ENCODE results near the gene PRRX1. TPM values are rescaled to one million over a fixed set of nuclear protein-coding genes. Genes with fewer than 3 reads are reported as not detected.

Gene PRRX1
- total RNA-seq, 3 donors from 2014 or later = 2.1 to 4.4 (median 3.9) TPM

- Histone ChIP-seq H3K4me3 (no peak overlapping the region), H3K9me3 (no peaks in the 10 kb centered on the region), H3K36me3 (ENCODE audit: low read depth) (no peaks in the 10 kb centered on the region), H3K4me1 (ENCODE audit: low read depth) (no peaks in the 10 kb centered on the region)
- ATAC-seq (no peak), DNase-seq (no peak)
- no peak for TF ChIP-seq CTCF (IDR thresholded peaks at IDR 0.05)
- intact Hi-C loops (cut with DNase I, micrococcal nuclease) = no loop called here
These were observed 61.4 kb downstream of the PRRX1 start for GRCh38 chr1:170725326-170725725.

- intact Hi-C loops (cut with DNase I, micrococcal nuclease) = no loop called here
- Histone ChIP-seq H3K9me3 (no peaks in the 10 kb centered on the region), H3K4me3 (no peak overlapping the region), H3K36me3 (ENCODE audit: low read depth) (no peaks in the 10 kb centered on the region), H3K4me1 (ENCODE audit: low read depth) (no peaks in the 10 kb centered on the region)
- ATAC-seq = no peak
- DNase-seq = no peak
- no peak for TF ChIP-seq CTCF (IDR thresholded peaks at IDR 0.05)
These were observed 64.0 kb downstream of the PRRX1 start for GRCh38 chr1:170727963-170728362.

GRCh38 chr1:170729225-170730002 is 65.5 kb downstream of the PRRX1 start:
- H3K4me3 ChIP-seq = no peak overlapping the region
- ATAC-seq = no peak
- intact Hi-C loops (cut with DNase I, micrococcal nuclease) = no loop called here
- H3K36me3 ChIP-seq (ENCODE audit: low read depth) = no peaks in the 10 kb centered on the region
- no peak for TF ChIP-seq CTCF (IDR thresholded peaks at IDR 0.05)
- no peaks in the 10 kb centered on the region for H3K4me1 ChIP-seq (ENCODE audit: low read depth)
- no peak for DNase-seq
- H3K9me3 ChIP-seq = no peaks in the 10 kb centered on the region

GRCh38 chr1:170730014-170730413 is 66.1 kb downstream of the PRRX1 start:
- Histone ChIP-seq H3K9me3 (no peaks in the 10 kb centered on the region), H3K36me3 (ENCODE audit: low read depth) (no peaks in the 10 kb centered on the region), H3K4me1 (ENCODE audit: low read depth) (no peaks in the 10 kb centered on the region), H3K4me3 (no peak overlapping the region)
- intact Hi-C loops (cut with DNase I, micrococcal nuclease) = no loop called here
- TF ChIP-seq CTCF (IDR thresholded peaks at IDR 0.05) = no peak
- ATAC-seq (no peak), DNase-seq (no peak)

GRCh38 chr1:170730438-170730837 is 66.5 kb downstream of the PRRX1 start:
- ATAC-seq = no peak
- Histone ChIP-seq H3K4me1 (ENCODE audit: low read depth) (no peaks in the 10 kb centered on the region), H3K9me3 (no peaks in the 10 kb centered on the region), H3K36me3 (ENCODE audit: low read depth) (no peaks in the 10 kb centered on the region), H3K4me3 (no peak overlapping the region)
- no peak for DNase-seq
- intact Hi-C loops (cut with DNase I, micrococcal nuclease) = no loop called here
- no peak for TF ChIP-seq CTCF (IDR thresholded peaks at IDR 0.05)

Data from mucosa of descending colon (tissue), 3 donors.